ENCODE data around the gene NDUFS1.
"Not testable (repeated sequence)": the region's sequence is repeated elsewhere in the genome, so short reads cannot be mapped to it uniquely, and the experiment has no call there.

The NDUFS1 gene

DNA sequence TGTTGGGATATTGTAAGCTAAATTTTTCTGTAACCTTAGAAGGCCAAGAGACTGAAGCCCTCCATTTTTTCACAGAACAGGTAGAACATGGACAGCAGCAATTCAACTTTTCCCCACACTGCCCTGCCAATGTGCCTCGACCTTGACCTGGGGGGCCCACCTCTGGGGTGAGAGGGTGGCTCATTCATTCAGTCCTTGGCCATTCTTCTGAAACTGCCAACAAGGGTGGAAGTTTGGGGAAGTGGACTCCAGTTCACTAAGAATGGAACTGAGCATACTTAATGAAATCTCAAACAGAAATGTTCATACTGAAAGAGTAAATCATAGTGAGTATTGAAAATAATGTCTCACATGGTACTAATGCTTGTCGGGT lies 1.5 kb upstream of the NDUFS1 start:
- DNase-seq = no peak

- no peak for DNase-seq
Observed at GRCh38 chr2:206160125-206160806, 1.0 kb upstream of the NDUFS1 start.

DNA sequence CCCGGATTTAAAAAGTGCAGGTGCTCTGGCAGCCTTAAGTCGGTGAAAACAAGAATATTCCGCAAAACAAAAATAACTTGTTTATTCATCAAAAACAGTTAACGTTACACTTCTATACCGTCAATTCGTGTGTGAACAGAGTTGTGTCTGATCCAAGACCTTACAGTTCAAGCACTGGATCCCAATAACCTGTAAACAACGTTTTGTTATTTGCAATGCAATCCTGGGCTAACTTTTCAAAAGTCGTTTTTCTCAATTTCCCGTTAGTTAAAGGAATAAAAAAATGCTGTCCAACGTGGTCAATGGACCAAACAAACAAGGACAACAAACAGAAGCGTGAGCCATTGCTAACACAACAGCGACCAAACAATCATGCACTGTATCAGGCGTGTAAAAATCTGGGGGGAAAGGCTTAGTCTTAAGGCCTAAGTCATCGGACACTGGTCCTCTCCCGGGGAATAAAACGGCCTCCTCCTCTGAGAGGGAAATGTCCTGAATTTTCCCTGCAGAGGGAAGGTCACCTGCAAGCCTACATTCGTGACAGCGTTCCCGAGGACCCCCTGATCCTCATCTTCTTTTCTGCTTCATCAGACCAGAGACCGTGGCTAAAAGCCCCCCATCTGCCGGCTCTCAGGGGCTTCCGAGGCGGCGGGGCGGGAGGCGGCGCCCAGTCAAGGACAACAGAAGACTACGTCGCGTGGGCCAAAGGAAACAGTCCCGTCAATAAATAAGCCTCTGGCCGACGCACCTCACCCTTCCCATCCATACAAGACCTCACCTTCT lies 490 bp downstream of the NDUFS1 start:
- peak in 1 of 3 experiments; percentile 80 for DNase-seq

- not testable (repeated sequence) for DNase-seq
Observed at GRCh38 chr2:206157014-206157413, 2.2 kb downstream of the NDUFS1 start.

- DNase-seq = peak in 2 of 3 experiments; percentile 50 to 81
Observed at GRCh38 chr2:206154197-206154596, 5.0 kb downstream of the NDUFS1 start.

GRCh38 chr2:206150631-206151030 lies 8.6 kb downstream of the NDUFS1 start:
- no peak for DNase-seq

GRCh38 chr2:206150168-206150567 lies 9.1 kb downstream of the NDUFS1 start:
- no peak for DNase-seq

GRCh38 chr2:206149330-206149729 lies 9.9 kb downstream of the NDUFS1 start:
- no peak for DNase-seq

DNA sequence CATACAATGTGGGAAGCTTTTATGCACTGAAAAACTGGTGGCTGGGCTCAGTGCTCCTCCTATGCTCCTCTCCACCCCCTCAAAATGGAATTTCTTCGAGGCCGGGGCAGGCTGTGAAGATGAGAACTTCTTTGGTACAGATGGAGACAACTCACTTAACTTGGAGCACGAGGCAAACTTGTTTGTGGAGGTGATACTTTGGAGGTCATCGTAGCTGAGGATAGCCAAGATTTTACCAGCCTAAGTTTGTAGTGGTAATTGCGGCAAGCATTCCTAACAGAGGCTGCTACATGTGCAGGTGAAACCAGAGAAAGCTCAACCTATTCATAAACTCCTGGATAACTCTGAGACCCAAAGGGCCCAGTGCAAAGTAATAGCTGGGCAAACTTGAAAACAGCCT lies 13.6 kb downstream of the NDUFS1 start:
- no peak for DNase-seq

DNA sequence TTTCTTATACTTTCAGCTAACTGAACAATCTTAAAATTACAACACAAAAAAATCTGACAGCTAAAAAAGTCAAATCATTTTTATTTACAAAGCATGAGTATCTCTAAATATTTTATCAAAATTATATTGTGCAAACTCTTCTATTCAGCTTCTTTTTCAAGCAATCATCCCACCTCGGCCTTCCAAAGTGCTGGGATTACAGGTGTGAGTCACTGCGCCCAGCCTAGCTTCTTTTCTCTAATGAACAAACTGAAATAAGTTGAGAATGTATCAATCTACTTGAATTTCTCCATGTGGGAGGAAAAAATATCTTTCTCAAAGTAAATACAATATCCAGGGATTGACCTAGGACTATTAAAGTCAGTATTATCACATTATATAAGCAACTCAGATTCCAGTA lies 14.9 kb downstream of the NDUFS1 start:
- DNase-seq = no peak

DNA sequence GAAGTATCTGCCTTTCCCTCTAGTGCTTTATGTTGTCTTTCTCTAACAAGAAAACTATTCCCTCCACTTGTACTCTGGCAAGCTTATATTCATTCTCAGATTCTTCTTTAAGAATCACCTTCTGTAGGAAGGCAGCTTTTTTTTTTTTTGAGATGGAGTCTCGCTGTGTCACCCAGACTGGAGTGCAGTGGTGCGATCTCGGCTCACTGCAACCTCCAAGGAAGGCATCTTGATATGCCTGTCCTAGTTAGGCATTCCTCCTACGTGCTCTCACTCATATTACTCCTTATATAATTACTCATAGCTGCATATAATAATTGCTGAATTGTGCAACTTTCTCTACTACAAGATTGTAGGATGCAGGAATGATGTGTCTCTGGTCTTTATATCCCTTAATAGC lies 15.8 kb downstream of the NDUFS1 start:
- no peak for DNase-seq

DNA sequence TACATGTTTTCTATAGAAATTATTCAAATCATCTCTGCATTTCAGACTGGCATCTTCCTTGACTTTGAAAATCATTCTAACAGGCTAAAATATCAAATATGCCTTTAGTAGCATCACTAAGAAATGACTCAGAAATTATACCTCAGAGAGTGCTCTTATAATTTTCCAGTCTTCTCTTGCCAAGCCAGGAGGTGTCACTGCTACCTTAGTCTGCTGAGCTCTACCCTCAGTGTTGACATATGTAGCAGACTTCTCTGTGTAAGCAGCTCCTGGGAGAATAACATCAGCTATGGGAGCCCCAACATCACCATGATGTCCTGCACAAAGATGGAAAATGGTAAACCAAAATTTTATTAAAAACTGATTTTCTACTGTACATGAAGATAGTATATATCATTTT lies 31.6 kb downstream of the NDUFS1 start:
- DNase-seq = peak in 1 of 3 experiments; percentile 37

GRCh38 chr2:206125901-206126300 lies 33.3 kb downstream of the NDUFS1 start:
- no peak for DNase-seq

DNA sequence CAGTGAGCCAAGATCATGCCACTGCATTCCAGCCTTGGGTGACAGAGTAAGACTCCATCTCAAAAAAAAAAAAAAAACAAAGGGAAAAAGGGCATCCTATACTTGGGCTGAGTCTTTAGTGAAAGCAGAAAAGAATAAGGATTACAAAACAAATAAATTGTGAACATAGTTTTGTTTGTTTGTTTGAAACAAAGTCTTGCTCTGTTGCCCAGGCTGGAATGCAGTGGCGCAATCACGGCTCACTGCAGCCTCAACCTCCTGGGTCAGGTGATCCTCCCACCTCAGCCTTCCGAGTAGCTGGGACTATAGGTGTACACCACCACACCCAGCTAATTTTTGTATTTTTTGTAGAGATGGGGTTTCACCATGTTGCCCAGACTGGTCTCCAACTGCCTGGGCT lies 36.7 kb downstream of the NDUFS1 start:
- not testable (repeated sequence) for DNase-seq

GRCh38 chr2:206116278-206116677 lies 43.0 kb downstream of the NDUFS1 start:
- no peak for DNase-seq

DNA sequence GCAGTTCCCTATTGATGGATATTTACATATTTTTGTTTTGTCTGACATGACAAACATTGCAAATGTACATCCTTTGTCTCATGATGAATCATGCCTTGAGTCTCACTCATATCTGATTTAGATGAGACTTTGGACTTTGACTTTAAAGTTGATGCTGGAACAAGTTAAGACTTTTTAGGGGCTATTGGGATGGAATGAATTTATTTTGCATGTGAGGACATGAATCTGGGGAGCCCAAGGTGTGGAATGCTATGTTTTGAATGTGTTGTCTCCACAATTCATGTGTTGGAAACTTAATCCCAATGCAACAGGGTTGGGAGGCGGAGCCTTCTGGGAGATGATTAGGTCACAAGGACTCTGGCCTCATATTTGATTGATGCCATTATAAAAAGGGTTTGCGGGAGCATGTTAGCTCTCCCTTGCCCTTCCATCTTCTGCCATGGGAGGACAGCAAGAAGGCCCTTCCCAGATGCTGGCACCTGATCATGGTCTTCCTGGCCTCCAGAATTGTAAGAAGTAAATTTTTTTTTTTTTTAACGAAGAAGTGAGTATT lies 44.1 kb downstream of the NDUFS1 start:
- no peak for DNase-seq

DNA sequence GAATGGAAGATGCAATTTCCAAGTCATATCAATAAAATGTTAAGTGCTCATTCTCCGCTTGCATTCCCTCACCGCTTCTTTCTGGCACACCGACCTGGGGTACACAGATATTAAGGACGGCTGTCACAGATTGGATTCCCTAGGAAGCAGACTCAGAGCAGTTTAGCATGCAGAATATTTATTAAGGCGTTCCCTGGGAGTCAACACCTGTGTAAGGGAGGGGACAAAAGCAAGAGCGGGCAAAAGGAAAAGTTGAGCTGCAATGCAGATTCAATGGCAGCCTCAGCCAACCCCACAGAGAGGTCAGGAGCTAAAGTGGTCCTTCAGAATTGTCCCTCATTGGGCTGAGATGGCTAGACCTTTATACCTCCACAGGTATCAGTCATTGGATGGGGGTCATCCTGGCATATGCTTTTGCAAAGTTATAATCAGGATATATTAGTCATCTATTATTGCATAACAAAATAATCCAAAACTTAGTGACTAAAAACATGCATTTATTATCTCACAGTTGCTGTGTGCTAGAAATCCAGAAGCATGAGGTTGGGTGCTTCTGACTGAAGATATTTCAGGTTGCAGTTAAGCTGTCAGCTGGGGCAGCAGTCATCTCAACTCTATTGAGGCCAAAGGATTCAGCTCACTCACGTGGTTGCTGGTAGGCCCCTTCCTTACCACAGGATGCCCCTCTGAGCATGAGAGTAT lies 46.2 kb downstream of the NDUFS1 start:
- DNase-seq = no peak

DNA sequence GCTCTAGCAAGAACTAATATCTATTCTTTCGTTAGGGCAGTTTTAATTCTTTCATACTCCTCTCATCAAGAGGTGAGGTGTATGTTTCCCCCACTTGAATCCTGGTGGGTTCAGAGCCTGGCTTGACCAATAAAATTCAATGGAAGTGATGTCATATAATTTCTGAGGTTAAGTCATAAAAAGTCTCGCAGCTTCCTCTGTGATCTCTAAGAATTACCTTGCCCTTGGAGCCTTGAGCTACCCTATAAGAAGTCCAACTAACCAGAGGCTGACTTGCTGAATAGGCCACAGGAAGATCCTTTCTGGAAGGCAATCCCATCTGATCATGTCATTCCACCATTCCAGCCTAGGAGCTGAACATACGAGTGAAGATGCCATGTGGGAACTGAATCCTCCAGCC lies 47.1 kb downstream of the NDUFS1 start:
- no peak for DNase-seq

DNA sequence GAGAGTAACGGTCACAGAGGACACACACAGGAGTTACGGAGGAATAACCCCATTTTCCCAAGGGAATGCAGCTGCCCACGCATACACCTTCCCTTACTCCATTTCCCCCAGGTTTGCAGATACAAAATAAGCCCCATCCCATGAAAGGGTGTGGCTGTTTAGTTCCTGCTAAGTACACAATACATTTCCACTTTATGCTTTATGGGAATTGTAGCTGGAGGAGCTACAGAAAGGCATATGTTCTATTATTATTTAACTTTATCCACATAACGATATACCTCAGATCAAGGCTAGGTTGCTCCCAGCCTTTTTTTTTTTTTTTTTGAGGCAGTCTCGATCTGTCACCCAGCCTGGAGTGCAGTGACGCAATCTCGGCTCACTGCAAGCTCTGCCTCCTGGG lies 50.5 kb downstream of the NDUFS1 start:
- DNase-seq = no peak

DNA sequence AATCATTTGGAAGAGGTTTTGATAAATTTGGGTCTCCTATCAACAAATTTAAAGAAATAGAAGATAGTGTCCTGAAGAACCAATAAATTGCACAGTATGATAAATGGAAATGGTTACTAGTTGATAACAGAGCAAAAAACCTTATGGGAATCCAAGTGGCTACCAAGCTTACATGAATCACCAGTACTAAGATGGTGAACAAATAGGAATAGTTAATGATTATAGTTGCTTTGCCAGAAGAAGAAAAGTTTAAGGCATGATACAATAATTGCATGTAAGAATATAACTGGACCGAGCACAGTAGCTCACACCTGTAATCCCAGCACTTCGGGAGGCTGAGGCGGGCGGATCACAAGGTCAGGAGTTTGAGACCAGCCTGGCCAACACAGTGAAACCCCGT lies 53.7 kb downstream of the NDUFS1 start:
- DNase-seq = no peak

GRCh38 chr2:206105038-206105437 lies 54.2 kb downstream of the NDUFS1 start:
- DNase-seq = no peak

GRCh38 chr2:206098872-206099271 lies 60.4 kb downstream of the NDUFS1 start:
- DNase-seq = not testable (repeated sequence)

- DNase-seq = no peak
Observed at GRCh38 chr2:206098471-206098870, 60.8 kb downstream of the NDUFS1 start.

GRCh38 chr2:206096876-206097275 lies 62.4 kb downstream of the NDUFS1 start:
- no peak for DNase-seq

Data from NCI-H1417 (cell line).